BLaER1 (cell line): ENCODE measurements around the gene RSBN1.
A peak's percentile ranks its signal among the peaks of the same experiment; 100 is the strongest.

Experiments used
- H3K27ac ChIP-seq: shearing (Covaris generic); formaldehyde crosslinking; 2 replicates; pipeline ENCODE4 v1.8.1; 2022
- H3K27me3 ChIP-seq: shearing (Covaris generic); formaldehyde crosslinking; 2 replicates; pipeline ENCODE4 v1.8.1; 2022
- H3K36me3 ChIP-seq: shearing (Covaris generic); formaldehyde crosslinking; 2 replicates; pipeline ENCODE4 v1.8.1; 2022
- H3K4me1 ChIP-seq: shearing (Covaris generic); formaldehyde crosslinking; 2 replicates; pipeline ENCODE4 v1.8.1; 2022
- H3K4me2 ChIP-seq: shearing (Covaris generic); formaldehyde crosslinking; 2 replicates; pipeline ENCODE4 v1.8.1; 2022
- H3K4me3 ChIP-seq: shearing (Covaris generic); formaldehyde crosslinking; 2 replicates; pipeline ENCODE4 v1.8.1; 2022
- H3K9ac ChIP-seq: shearing (Covaris generic); formaldehyde crosslinking; 2 replicates; pipeline ENCODE4 v1.8.1; 2022
- H3K9me3 ChIP-seq: shearing (Covaris generic); formaldehyde crosslinking; 2 replicates; pipeline ENCODE4 v1.8.1; 2022
- H4K20me1 ChIP-seq: shearing (Covaris generic); formaldehyde crosslinking; 2 replicates; pipeline ENCODE4 v1.8.1; 2022
- Cebpa-rat ChIP-seq: shearing (Covaris generic); IDR thresholded peaks from 2 replicates; pipeline ENCODE4 v1.8.1; 2022

The RSBN1 gene

GRCh38 chr1:113811888-113812660 lies at the start of gene RSBN1:
Gene RSBN1, minus strand, starts transcription at chr1:113812476. Its CDS starts 64 bp downstream, at chr1:113812412.
- no peak; the same call in 1 of the 2 replicates for TF ChIP-seq Cebpa-rat
- peaks cover 18% of the 10 kb centered on the region for H3K36me3 ChIP-seq
- H3K9ac ChIP-seq, result peak within 1 kb of the TSS; percentile 95
- H3K4me1 ChIP-seq, result peaks cover 24% of the 10 kb centered on the region
- peak within 1 kb of the TSS; percentile 93 for H3K27ac ChIP-seq
- H4K20me1 ChIP-seq, result peaks cover 40% of the 10 kb centered on the region
- H3K9me3 ChIP-seq, result peaks cover 14% of the 10 kb centered on the region
- peak within 1 kb of the TSS; percentile 87 for H3K4me2 ChIP-seq
- no peaks in the 10 kb centered on the region for H3K27me3 ChIP-seq
- H3K4me3 ChIP-seq, result peak within 1 kb of the TSS; percentile 94

DNA sequence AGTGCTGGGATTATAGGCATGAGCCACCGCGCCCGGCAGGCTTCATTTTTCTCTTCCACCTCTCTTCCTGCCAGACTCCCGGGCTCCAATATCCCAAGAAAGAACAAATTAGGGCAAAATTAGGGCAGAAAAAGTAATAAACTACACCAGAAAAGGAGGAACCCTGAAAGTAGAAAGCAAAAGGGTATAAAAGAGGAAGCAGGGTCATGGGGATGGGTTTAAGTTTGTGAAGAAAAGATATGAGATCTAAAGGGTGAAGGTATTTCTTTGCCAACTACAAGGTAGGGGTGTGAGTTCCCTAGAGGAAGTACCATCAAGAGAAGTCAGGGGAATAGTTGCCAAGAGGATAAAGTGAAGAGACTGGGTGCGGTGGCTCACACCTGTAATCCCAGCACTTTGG lies 49.4 kb upstream of the RSBN1 start:
- Histone ChIP-seq H3K4me2 (no peak overlapping the region), H3K9me3 (no peaks in the 10 kb centered on the region), H3K4me3 (no peak overlapping the region), H3K27ac (no peak overlapping the region), H3K27me3 (no peaks in the 10 kb centered on the region), H3K4me1 (peaks cover 26% of the 10 kb centered on the region), H3K9ac (no peak overlapping the region), H4K20me1 (no peaks in the 10 kb centered on the region), H3K36me3 (no peaks in the 10 kb centered on the region)
- TF ChIP-seq Cebpa-rat, result no peak

DNA sequence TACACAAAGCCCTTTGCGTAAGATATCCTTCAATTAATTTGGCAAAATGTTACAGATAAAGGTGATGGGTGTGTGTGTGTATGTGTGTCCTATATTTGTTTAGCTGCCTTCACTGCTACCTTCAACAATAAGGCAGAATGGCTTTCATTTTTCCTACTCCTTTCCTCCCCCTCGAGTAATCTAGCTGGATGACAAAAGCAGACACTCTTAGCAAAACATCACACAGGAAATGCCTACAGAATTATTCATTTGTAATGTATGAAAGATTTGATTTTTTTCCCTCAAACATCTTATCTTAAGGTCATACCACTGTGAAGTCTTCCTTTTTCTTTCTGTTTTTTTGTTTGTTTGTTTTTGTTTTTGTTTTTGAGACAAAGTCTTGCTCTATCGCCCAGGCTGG lies 48.6 kb upstream of the RSBN1 start:
- H3K9ac ChIP-seq, result no peak overlapping the region
- H3K4me1 ChIP-seq, result peaks cover 26% of the 10 kb centered on the region
- H3K27ac ChIP-seq, result no peak overlapping the region
- TF ChIP-seq Cebpa-rat, result no peak
- no peak overlapping the region for H3K4me2 ChIP-seq
- H3K27me3 ChIP-seq, result no peaks in the 10 kb centered on the region
- H3K4me3 ChIP-seq, result no peak overlapping the region
- H4K20me1 ChIP-seq, result no peaks in the 10 kb centered on the region
- H3K36me3 ChIP-seq, result no peaks in the 10 kb centered on the region
- no peaks in the 10 kb centered on the region for H3K9me3 ChIP-seq

- no peaks in the 10 kb centered on the region for H4K20me1 ChIP-seq
Observed at GRCh38 chr1:113859478-113860175, 47.4 kb upstream of the RSBN1 start.

GRCh38 chr1:113858982-113859381 lies 46.7 kb upstream of the RSBN1 start:
- no peaks in the 10 kb centered on the region for H3K27me3 ChIP-seq
- peak overlapping the region; percentile 68 for H3K4me2 ChIP-seq
- no peak for TF ChIP-seq Cebpa-rat

More at GRCh38 chr1:113859478-113860175, 47.4 kb upstream of the RSBN1 start:
- Histone ChIP-seq H3K36me3 (no peaks in the 10 kb centered on the region), H3K9me3 (no peaks in the 10 kb centered on the region), H3K9ac (no peak overlapping the region), H3K4me2 (peak overlapping the region; percentile 68), H3K27me3 (no peaks in the 10 kb centered on the region), H3K4me3 (no peak overlapping the region; the same call in 1 of the 2 replicates), H3K27ac (peak overlapping the region; percentile 33; the same call in 1 of the 2 replicates), H3K4me1 (peaks cover 26% of the 10 kb centered on the region)
- no peak for TF ChIP-seq Cebpa-rat

GRCh38 chr1:113858418-113858817 lies 46.1 kb upstream of the RSBN1 start:
- no peak for TF ChIP-seq Cebpa-rat
- Histone ChIP-seq H3K9me3 (no peaks in the 10 kb centered on the region), H3K27me3 (no peaks in the 10 kb centered on the region), H3K36me3 (no peaks in the 10 kb centered on the region), H3K9ac (no peak overlapping the region), H3K27ac (no peak overlapping the region), H4K20me1 (no peaks in the 10 kb centered on the region), H3K4me3 (no peak overlapping the region), H3K4me2 (no peak overlapping the region), H3K4me1 (peaks cover 26% of the 10 kb centered on the region)

More at GRCh38 chr1:113858982-113859381, 46.7 kb upstream of the RSBN1 start:
- Histone ChIP-seq H3K4me1 (peaks cover 26% of the 10 kb centered on the region), H3K9me3 (no peaks in the 10 kb centered on the region), H3K4me3 (no peak overlapping the region), H4K20me1 (no peaks in the 10 kb centered on the region), H3K9ac (no peak overlapping the region), H3K27ac (0 out of 2 replicates have a peak overlapping the region, but pooled peaks have one; percentile 33), H3K36me3 (no peaks in the 10 kb centered on the region)

GRCh38 chr1:113857776-113858175 lies 45.5 kb upstream of the RSBN1 start:
- Histone ChIP-seq H4K20me1 (no peaks in the 10 kb centered on the region), H3K36me3 (no peaks in the 10 kb centered on the region), H3K9me3 (no peaks in the 10 kb centered on the region), H3K4me2 (no peak overlapping the region), H3K27me3 (no peaks in the 10 kb centered on the region), H3K4me1 (peaks cover 26% of the 10 kb centered on the region), H3K4me3 (no peak overlapping the region), H3K27ac (no peak overlapping the region), H3K9ac (no peak overlapping the region)
- TF ChIP-seq Cebpa-rat, result no peak

- Histone ChIP-seq H3K27me3 (no peaks in the 10 kb centered on the region), H3K4me2 (no peak overlapping the region), H3K36me3 (no peaks in the 10 kb centered on the region), H3K9me3 (no peaks in the 10 kb centered on the region), H4K20me1 (no peaks in the 10 kb centered on the region), H3K27ac (no peak overlapping the region), H3K9ac (no peak overlapping the region), H3K4me3 (no peak overlapping the region), H3K4me1 (peaks cover 26% of the 10 kb centered on the region)
- TF ChIP-seq Cebpa-rat, result no peak
Observed at GRCh38 chr1:113856401-113856790, 44.1 kb upstream of the RSBN1 start.

- Histone ChIP-seq H3K36me3 (no peaks in the 10 kb centered on the region), H3K4me3 (no peak overlapping the region), H3K4me1 (peaks cover 22% of the 10 kb centered on the region), H3K9ac (no peak overlapping the region), H3K4me2 (no peak overlapping the region), H3K27me3 (no peaks in the 10 kb centered on the region), H4K20me1 (no peaks in the 10 kb centered on the region), H3K9me3 (no peaks in the 10 kb centered on the region), H3K27ac (no peak overlapping the region)
- TF ChIP-seq Cebpa-rat, result no peak
Observed at GRCh38 chr1:113855630-113856400, 43.5 kb upstream of the RSBN1 start.
